ENCODE data around the gene MRPS16. TPM values are rescaled to one million over a fixed set of nuclear protein-coding genes. Genes with fewer than 3 reads are reported as not detected.

MRPS16 gene
- total RNA-seq = 58.3 and 62.3 TPM in 2 replicates
- polyA plus RNA-seq = 59.4 and 76.2 TPM in 2 replicates
- polyA plus RNA-seq (2012) = 87.2 and 124 TPM in 2 replicates
- 30.4 and 36.1 TPM in 2 replicates for polyA minus RNA-seq (ENCODE audit: low replicate concordance)

- Histone ChIP-seq H4K20me1 (ENCODE audit: control insufficient read depth, extremely low read depth, insufficient read depth, low read length) (no peaks in the 10 kb centered on the region), H3K9me3 (ENCODE audit: control insufficient read depth, insufficient read depth, low read depth, low read length) (no peaks in the 10 kb centered on the region), H3K27ac (ENCODE audit: insufficient read depth, low read length) (peak within 1 kb of the TSS; percentile 94), H3K4me2 (ENCODE audit: extremely low read depth, insufficient read depth, low read length) (peak within 1 kb of the TSS; percentile 100), H2AFZ (ENCODE audit: low read length) (peak within 1 kb of the TSS; percentile 84), H3K36me3 (ENCODE audit: control insufficient read depth, insufficient read depth, low read length) (peaks cover 3% of the 10 kb centered on the region), H3K9ac (ENCODE audit: insufficient read depth, low read length) (peak within 1 kb of the TSS; percentile 91), H3K4me3 (replicated peaks in 1 of 4; ENCODE audit: control extremely low read depth in 1 of 4, insufficient read depth in 1 of 4, low read depth in 3 of 4, low read length in 4 of 4) (peak within 1 kb of the TSS; percentile 83 to 100 (median 90)), H3K4me1 (ENCODE audit: control insufficient read depth, extremely low read depth, insufficient read depth, low read length) (peaks cover 4% of the 10 kb centered on the region), H3K27me3 (ENCODE audit: control insufficient read depth, insufficient read depth, low read length) (no peaks in the 10 kb centered on the region), H3K79me2 (ENCODE audit: control insufficient read depth, insufficient read depth, low read length) (peaks cover 28% of the 10 kb centered on the region)
- DNase-seq (ENCODE audit: low read depth in 2 of 2) = peak; percentile 98
- TF ChIP-seq, protein P1, sequence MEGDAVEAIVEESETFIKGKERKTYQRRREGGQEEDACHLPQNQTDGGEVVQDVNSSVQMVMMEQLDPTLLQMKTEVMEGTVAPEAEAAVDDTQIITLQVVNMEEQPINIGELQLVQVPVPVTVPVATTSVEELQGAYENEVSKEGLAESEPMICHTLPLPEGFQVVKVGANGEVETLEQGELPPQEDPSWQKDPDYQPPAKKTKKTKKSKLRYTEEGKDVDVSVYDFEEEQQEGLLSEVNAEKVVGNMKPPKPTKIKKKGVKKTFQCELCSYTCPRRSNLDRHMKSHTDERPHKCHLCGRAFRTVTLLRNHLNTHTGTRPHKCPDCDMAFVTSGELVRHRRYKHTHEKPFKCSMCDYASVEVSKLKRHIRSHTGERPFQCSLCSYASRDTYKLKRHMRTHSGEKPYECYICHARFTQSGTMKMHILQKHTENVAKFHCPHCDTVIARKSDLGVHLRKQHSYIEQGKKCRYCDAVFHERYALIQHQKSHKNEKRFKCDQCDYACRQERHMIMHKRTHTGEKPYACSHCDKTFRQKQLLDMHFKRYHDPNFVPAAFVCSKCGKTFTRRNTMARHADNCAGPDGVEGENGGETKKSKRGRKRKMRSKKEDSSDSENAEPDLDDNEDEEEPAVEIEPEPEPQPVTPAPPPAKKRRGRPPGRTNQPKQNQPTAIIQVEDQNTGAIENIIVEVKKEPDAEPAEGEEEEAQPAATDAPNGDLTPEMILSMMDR (conservative IDR thresholded peaks at IDR 0.05 in 1 of 2, IDR thresholded peaks at IDR 0.05 in 1 of 2; ENCODE audit: low read depth in 1 of 2, low read length in 2 of 2) = no peak
Observed at GRCh38 chr10:73252445-73253224, at the start of gene MRPS16. MRPS16 (minus strand) TSS chr10:73252644; CDS start chr10:73252482, 162 bp downstream.

- H3K4me1 ChIP-seq (ENCODE audit: control insufficient read depth, extremely low read depth, insufficient read depth, low read length) = no peaks in the 10 kb centered on the region
- no peaks in the 10 kb centered on the region for H4K20me1 ChIP-seq (ENCODE audit: control insufficient read depth, extremely low read depth, insufficient read depth, low read length)
- TF ChIP-seq, protein P1 (conservative IDR thresholded peaks at IDR 0.05 in 1 of 2, IDR thresholded peaks at IDR 0.05 in 1 of 2; ENCODE audit: low read depth in 1 of 2, low read length in 2 of 2) = no peak
- TF ChIP-seq EZH2 (IDR thresholded peaks at IDR 0.05; ENCODE audit: low read length, missing control alignments) = no peak
- no peaks in the 10 kb centered on the region for H3K79me2 ChIP-seq (ENCODE audit: control insufficient read depth, insufficient read depth, low read length)
- no peak overlapping the region for H3K4me3 ChIP-seq (replicated peaks in 1 of 4; ENCODE audit: control extremely low read depth in 1 of 4, insufficient read depth in 1 of 4, low read depth in 3 of 4, low read length in 4 of 4)
- DNase-seq (ENCODE audit: low read depth in 2 of 2) = no peak
- H3K4me2 ChIP-seq (ENCODE audit: extremely low read depth, insufficient read depth, low read length) = no peak overlapping the region
- H3K9me3 ChIP-seq (ENCODE audit: control insufficient read depth, insufficient read depth, low read depth, low read length) = no peaks in the 10 kb centered on the region
- H3K27me3 ChIP-seq (ENCODE audit: control insufficient read depth, insufficient read depth, low read length) = peaks cover 5% of the 10 kb centered on the region
- no peaks in the 10 kb centered on the region for H3K36me3 ChIP-seq (ENCODE audit: control insufficient read depth, insufficient read depth, low read length)
- no peak overlapping the region for H3K9ac ChIP-seq (ENCODE audit: insufficient read depth, low read length)
- no peak overlapping the region for H2AFZ ChIP-seq (ENCODE audit: low read length)
- no peak overlapping the region for H3K27ac ChIP-seq (ENCODE audit: insufficient read depth, low read length)
Observed at GRCh38 chr10:73296946-73297345, 44.5 kb upstream of the MRPS16 start.

GRCh38 chr10:73293461-73293860 lies 41.0 kb upstream of the MRPS16 start:
- no peaks in the 10 kb centered on the region for H3K79me2 ChIP-seq (ENCODE audit: control insufficient read depth, insufficient read depth, low read length)
- DNase-seq (ENCODE audit: low read depth in 2 of 2) = no peak
- no peaks in the 10 kb centered on the region for H4K20me1 ChIP-seq (ENCODE audit: control insufficient read depth, extremely low read depth, insufficient read depth, low read length)
- no peaks in the 10 kb centered on the region for H3K4me1 ChIP-seq (ENCODE audit: control insufficient read depth, extremely low read depth, insufficient read depth, low read length)
- no peak overlapping the region for H3K27ac ChIP-seq (ENCODE audit: insufficient read depth, low read length)
- H2AFZ ChIP-seq (ENCODE audit: low read length) = no peak overlapping the region
- H3K4me3 ChIP-seq (replicated peaks in 1 of 4; ENCODE audit: control extremely low read depth in 1 of 4, insufficient read depth in 1 of 4, low read depth in 3 of 4, low read length in 4 of 4) = no peak overlapping the region
- no peak overlapping the region for H3K4me2 ChIP-seq (ENCODE audit: extremely low read depth, insufficient read depth, low read length)
- TF ChIP-seq EZH2 (IDR thresholded peaks at IDR 0.05; ENCODE audit: low read length, missing control alignments) = no peak
- TF ChIP-seq, protein P1 (conservative IDR thresholded peaks at IDR 0.05 in 1 of 2, IDR thresholded peaks at IDR 0.05 in 1 of 2; ENCODE audit: low read depth in 1 of 2, low read length in 2 of 2) = no peak
- no peaks in the 10 kb centered on the region for H3K36me3 ChIP-seq (ENCODE audit: control insufficient read depth, insufficient read depth, low read length)
- H3K9ac ChIP-seq (ENCODE audit: insufficient read depth, low read length) = no peak overlapping the region
- H3K9me3 ChIP-seq (ENCODE audit: control insufficient read depth, insufficient read depth, low read depth, low read length) = no peaks in the 10 kb centered on the region
- peaks cover 5% of the 10 kb centered on the region for H3K27me3 ChIP-seq (ENCODE audit: control insufficient read depth, insufficient read depth, low read length)

Measured in fibroblast of lung (primary cell).